GM19193 (cell line): ENCODE results near the gene SYNPO2L.

Source experiments
- POLR2A ChIP-seq: IDR thresholded peaks from 4 replicates; pipeline ENCODE4 v1.6.1; 2011; ENCODE audit not compliant: insufficient read depth, insufficient read length; ENCODE audit errors: extremely low read depth

The SYNPO2L gene

DNA sequence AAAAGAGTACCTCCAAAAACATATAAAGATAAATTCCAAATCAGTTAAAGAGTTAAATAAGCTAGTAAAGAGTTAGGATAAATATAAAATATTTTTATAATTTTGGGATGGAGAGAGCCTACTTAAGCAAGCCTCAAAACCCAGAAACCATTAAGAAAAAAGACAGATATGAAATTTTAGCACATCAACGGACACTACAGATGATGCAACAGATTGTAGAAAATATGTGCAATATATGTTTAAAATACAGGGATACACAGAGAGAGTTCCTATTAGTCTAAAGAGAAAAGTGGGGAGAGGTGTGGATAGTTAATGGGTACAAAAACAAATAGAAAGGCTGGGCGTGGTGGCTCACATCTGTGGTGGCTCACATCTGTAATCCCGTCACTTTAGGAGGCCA is 41.1 kb downstream of the SYNPO2L start:
- TF ChIP-seq POLR2A = no peak

DNA sequence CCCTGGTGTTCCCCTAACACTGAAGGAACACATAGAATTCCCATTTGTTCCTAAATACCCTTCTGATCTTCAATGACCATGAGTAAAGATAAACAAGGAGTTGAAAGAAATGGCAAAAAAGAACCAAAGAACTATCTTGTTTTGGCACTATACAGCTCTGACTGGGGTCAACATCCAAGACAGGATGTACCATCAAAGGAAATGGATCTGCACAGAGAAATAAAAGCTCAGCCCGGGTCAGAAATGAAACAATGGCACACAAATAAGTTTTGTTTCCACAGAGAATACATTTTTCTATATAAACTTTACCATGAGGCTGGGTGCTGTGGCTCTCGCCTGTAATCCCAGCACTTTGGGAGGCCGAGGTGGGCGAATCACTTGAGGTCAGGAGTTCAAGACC is 46.7 kb downstream of the SYNPO2L start:
- TF ChIP-seq POLR2A = no peak

GRCh38 chr10:73601486-73601921 is 54.3 kb downstream of the SYNPO2L start:
- no peak for TF ChIP-seq POLR2A

GRCh38 chr10:73597346-73597745 is 58.5 kb downstream of the SYNPO2L start:
- TF ChIP-seq POLR2A = no peak
